ENCODE data around the gene NEU4.

The NEU4 gene

GRCh38 chr2:241834527-241835210, 25.7 kb downstream of the NEU4 start:
- H3K4me3 ChIP-seq (ENCODE audit: low read length): no peak overlapping the region
- TF ChIP-seq CTCF (conservative IDR thresholded peaks at IDR 0.05; ENCODE audit: low read length): no peak
- no peak for DNase-seq (ENCODE audit: low read depth)

DNA sequence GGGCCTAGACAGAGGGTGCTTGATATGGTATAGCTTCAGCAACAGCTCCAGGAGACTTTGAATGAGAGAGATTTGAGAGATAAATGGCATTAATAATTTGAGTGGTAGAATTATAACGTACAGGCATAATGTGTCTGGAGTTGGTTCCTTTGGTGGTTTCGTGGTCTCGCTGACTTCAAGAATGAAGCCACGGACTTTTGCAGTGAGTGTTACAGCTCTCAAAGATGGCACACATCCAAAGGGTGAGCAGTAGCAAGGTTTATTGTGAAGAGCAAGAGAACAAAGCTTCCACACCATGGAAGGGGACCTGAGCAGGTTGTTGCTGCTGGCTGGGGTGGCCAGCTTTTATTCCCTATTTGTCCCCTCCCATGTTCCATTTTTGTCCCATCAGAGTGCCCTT, 26.6 kb downstream of the NEU4 start:
- TF ChIP-seq CTCF (conservative IDR thresholded peaks at IDR 0.05; ENCODE audit: low read length): no peak
- no peak overlapping the region for H3K4me3 ChIP-seq (ENCODE audit: low read length)
- DNase-seq (ENCODE audit: low read depth): no peak

- H3K4me3 ChIP-seq (ENCODE audit: low read length): no peak overlapping the region
- TF ChIP-seq CTCF (conservative IDR thresholded peaks at IDR 0.05; ENCODE audit: low read length): no peak
- DNase-seq (ENCODE audit: low read depth): no peak
Observed at GRCh38 chr2:241836292-241836691, 27.3 kb downstream of the NEU4 start.

DNA sequence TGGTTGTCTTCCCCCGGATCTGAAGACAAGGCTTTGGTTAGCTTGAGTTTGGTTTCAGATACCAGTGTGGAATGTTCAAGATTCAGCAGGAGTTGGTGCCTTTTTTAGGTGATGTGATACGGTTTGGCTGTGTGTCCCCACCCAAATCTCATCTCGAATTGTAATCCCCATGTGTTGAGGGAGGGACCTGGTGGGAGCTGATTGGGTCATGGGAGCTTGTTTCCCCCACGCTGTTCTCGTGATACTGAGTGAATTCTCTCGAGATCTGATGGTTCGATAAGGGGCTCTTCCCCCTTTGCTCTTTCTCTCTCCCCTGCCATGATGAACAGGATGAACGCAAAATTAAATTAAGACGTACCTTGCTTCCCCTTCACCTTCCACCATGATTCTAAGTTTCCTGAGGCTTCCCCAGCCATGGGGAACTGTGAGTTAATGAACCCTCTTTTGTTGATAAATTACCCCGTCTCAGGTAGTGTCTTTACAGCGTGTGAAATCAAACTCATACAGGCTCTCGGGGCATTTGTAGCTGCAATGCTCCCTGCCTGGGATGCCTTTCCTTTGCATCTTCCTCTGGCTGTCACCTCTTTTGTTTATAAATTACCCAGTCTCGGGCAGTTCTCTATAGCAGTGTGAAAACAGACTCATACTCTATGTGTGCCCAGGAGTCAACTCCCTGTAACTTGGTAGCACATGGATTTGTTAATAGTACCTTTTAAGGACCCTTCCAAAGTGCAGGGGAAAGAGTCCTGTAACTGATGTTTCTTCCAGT, 28.4 kb downstream of the NEU4 start:
- no peak overlapping the region for H3K4me3 ChIP-seq (ENCODE audit: low read length)
- TF ChIP-seq CTCF (conservative IDR thresholded peaks at IDR 0.05; ENCODE audit: low read length): no peak
- DNase-seq (ENCODE audit: low read depth): no peak

- DNase-seq (ENCODE audit: low read depth): no peak
- no peak overlapping the region for H3K4me3 ChIP-seq (ENCODE audit: low read length)
- no peak for TF ChIP-seq CTCF (conservative IDR thresholded peaks at IDR 0.05; ENCODE audit: low read length)
Observed at GRCh38 chr2:241841181-241842066, 32.4 kb downstream of the NEU4 start.

- DNase-seq (ENCODE audit: low read depth): no peak
- H3K4me3 ChIP-seq (ENCODE audit: low read length): no peak overlapping the region
- no peak for TF ChIP-seq CTCF (conservative IDR thresholded peaks at IDR 0.05; ENCODE audit: low read length)
Observed at GRCh38 chr2:241842067-241842415, 33.0 kb downstream of the NEU4 start.
